Stimulated activated CD8-positive, alpha-beta memory T cell treated with anti-CD3 and anti-CD28 coated beads, Interleukin-12 subunit alpha, Interleukin-12 subunit beta, amount 100 ng/mL, for 4 hours (primary cell): Measurements from ENCODE around the gene OR5H2.

Experiments used
- DNase-seq: peaks from one replicate; pipeline ENCODE4 v3.0.0-alpha.2; 2020; ENCODE audit warnings: low read depth

Gene OR5H2

DNA sequence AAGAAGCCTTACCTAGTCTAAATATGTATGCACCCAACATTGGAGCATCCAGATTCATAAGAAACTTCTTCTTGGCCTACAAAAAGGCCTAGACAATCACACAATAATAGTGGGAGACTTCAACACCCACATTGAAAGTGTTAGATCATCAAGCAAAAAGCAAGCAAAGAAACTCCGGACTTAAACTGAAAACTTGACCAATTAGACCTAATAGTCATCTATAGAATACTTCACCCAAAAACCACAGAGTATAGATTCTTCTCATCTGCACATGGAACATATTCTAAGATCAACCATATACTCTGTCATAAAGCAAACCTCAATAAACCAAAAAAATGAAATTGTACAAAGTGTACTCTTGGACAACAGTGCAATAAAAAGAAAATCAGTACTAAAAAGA lies 49.0 kb downstream of the OR5H2 start:
- no peak for DNase-seq
